Activated naive CD4-positive, alpha-beta T cell treated with anti-CD3 and anti-CD28 coated beads, Interleukin-2, amount 10 ng/mL, durations not matched to agents 7 days and 5 days (primary cell): Measurements from ENCODE around the gene PCDH10.
"Not testable (repeated sequence)": the region's sequence is repeated elsewhere in the genome, so short reads cannot be mapped to it uniquely, and the experiment has no call there.

Experiments
- CTCF ChIA-PET: fragments of 350-600 bp; sonication (Branson Sonifier 250); formaldehyde crosslinking; loops from one replicate; lab custom pipeline; 2021; ENCODE audit warnings: antibody characterized with exemption; lab: Charles Lee
- DNase-seq: peaks from one replicate; pipeline ENCODE4 v3.0.0-alpha.2; 2020
- H3K27ac Mint-ChIP-seq: one replicate; pipeline ENCODE4 v1.8.0; 2021; ENCODE audit warnings: mild to moderate bottlenecking, moderate library complexity, mixed read lengths
- H3K27me3 Mint-ChIP-seq: one replicate; pipeline ENCODE4 v1.8.0; 2021; ENCODE audit warnings: mild to moderate bottlenecking, mixed read lengths
- H3K36me3 Mint-ChIP-seq: one replicate; pipeline ENCODE4 v1.8.0; 2021; ENCODE audit warnings: mixed read lengths
- H3K4me1 Mint-ChIP-seq: one replicate; pipeline ENCODE4 v1.8.0; 2021; ENCODE audit warnings: mixed read lengths
- H3K4me3 Mint-ChIP-seq: one replicate; pipeline ENCODE4 v1.8.0; 2021; ENCODE audit warnings: mild to moderate bottlenecking, moderate library complexity, mixed read lengths
- H3K9me3 Mint-ChIP-seq: one replicate; pipeline ENCODE4 v1.8.0; 2021; ENCODE audit warnings: mixed read lengths

PCDH10 gene

DNA sequence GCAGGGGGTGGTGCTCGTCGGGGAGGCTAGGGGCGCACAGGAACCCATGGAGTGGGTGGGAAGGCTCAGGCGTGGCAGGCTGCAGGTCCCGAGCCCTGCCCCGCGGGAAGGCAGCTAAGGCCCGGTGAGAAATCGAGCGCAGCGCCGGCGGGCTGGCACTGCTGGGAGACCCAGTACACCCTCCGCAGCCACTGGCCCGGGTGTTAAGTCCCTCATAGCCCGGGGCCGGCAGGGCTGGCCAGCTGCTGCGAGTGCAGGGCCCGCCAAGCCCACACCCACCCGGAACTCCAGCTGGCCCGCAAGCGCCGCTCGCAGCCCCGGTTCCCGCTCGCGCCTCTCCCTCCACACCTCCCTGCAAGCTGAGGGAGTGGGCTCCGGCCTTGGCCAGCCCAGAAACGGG, 91.4 kb downstream of the PCDH10 start:
- H3K9me3 Mint-ChIP-seq, H3K27ac Mint-ChIP-seq, H3K4me1 Mint-ChIP-seq, H3K4me3 Mint-ChIP-seq, H3K27me3 Mint-ChIP-seq, H3K36me3 Mint-ChIP-seq, CTCF ChIA-PET, DNase-seq: not testable (repeated sequence)
